Adrenal gland (tissue), 5 donors: Measurements from ENCODE around the gene NLGN2.

Experiments used
- CTCF ChIP-seq, 6 experiments: fragments of 450-650 bp in 4 of 6; fragments of 200-600 bp in 2 of 6; sonication (generic) in 1 of 6; IDR thresholded peaks; 1 replicate in 5 of 6; 2 replicates in 1 of 6; pipeline versions ENCODE4 v1.5.1 to v1.8.0; 2016 to 2021; ENCODE audit warnings: antibody characterized with exemption in 6 of 6, mild to moderate bottlenecking in 2 of 6, moderate library complexity in 1 of 6
- POLR2A ChIP-seq, 2 donors: fragments of 450-650 bp; IDR thresholded peaks; one replicate each; pipeline ENCODE4 v1.6.1; 2017; ENCODE audit warnings: antibody characterized with exemption in 2 of 2, mild to moderate bottlenecking in 2 of 2, moderate library complexity in 1 of 2
- donor health status: DM: no; HTN: no; CAD: no.

DNA sequence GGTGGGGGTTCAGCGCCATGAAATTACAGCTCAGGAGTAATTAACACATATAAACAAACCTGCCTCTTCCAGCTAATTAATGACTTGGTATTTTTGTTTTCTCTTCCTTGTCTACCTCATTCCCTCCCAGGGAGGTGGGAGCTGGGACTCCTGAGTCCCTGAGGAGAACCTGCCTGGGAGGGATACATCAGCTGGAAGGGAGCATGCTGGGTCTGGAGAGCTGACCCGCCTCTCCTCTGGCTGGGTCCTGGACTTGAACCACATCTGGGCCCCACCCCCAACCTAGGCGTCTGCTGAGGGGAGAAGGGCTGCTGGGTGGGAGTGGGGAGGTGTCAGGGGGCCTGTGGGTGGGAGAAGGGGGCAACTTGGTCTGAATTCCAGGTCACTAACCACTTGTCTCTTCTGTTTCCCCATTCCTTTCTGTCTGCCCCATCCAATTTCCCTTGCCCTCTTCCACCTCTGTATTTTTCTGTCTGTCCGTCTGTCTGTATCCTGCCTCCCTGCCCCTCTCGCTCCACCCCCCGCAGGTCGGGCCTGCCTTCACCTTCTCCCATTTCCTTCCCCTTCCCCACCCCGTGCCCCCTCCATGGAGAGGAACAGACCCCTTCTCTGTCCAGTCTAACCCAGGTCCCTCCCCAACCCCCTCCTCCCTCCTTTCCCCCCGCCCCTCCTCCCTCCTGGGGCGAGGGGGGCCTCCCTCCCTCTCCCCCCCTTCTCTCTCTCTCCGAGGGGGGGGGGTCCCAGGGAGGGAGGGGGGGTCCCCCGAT is at the start of gene NLGN2:
- TF ChIP-seq CTCF (IDR thresholded peaks at IDR 0.05) = no peak
- TF ChIP-seq POLR2A (IDR thresholded peaks at IDR 0.05) = no peak
